Measurements from ENCODE around the gene HMGB1.

Gene HMGB1

DNA sequence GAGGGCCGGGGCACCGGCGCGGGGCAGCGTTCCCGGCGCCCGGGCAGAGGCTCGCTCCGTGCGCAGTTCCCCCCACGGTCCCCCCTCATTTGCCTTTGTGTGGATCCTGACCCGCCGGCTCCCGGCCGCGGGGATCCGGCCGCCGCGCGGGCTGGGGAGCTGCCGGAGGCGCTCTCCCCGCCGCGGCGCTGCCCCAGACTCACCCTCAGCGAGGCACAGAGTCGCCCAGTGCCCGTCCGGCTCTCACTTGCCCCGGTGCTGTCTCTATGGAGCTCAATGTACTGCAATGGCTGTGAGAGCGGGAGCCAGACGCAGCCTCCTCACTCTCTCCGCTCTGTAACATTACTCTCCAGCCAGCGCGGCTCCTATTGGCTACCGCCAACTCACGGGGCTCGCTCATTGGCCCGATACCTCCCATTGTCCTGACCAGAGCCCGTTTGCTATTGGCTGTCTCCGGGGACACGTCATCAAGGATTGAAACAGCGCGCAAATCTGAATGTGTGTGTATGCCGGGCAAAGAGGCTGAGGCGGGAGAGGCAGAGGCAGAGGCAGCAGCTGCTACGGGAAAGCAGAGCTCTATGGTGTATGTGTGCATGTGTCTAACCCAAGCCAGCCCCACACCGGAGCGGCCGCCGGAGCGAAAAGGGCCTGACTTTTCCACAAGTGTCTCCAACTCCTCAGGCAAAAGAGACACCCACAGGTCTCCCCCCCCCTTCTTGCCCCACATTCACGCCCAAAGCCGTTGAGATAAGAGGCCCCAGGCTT, at the start of gene HMGB1:
TSS of gene HMGB1 (minus strand) at position 344 of the 765 bp plus-strand sequence. CDS start 2,256 bp downstream, outside the sequence.
- peak; percentile 80 to 95 (median 91) for DNase-seq (ENCODE audit: low read depth in 3 of 3)

DNA sequence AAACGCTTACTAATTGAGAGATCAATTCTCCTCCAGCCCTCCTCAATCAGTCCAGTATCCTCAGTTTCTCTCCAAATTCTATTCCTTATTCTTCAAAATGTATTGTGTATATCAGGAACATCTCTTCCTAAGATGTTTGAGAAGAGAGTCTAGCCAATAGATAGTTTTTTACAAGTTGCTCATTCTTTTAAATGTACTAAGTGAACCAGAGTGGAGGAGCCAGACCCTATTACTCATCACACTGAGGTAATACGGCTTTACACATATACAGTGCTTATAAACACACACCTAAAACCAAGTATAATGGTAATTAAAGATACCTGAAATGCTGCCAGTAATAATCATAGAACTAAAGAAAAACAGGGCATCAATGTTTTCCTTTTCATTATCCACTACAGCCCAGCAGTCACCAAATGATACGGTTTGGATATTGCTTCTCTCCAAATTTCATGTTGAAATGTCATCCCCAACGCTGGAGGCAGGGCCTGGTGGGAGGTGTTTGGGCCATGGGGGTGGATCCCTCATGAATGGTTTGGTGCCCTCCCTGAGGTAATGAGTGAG, 45.2 kb upstream of the HMGB1 start:
- no peak for DNase-seq (ENCODE audit: low read depth in 3 of 3)

DNA sequence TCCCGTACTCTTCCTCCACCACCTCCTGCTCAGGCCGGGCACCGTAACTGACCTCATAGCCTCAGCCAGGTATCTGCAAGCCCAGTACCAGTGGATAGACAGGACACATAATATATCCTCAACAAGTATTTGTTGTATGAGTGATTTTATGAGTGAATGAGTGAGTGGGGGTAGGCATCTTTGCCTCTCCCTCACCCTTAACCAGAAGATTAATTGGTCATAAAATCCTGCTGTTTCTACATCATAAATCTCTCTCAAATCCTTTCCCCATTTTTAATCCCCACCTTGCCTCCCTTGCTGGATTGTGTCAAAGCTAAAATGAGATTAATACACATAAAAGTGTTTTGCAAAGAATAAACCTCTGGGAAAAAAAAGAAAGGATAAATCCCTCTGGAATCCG, 44.4 kb upstream of the HMGB1 start:
- no peak for DNase-seq (ENCODE audit: low read depth in 3 of 3)

- DNase-seq (ENCODE audit: low read depth in 3 of 3) = no peak
Measured at GRCh38 chr13:30509254-30510050, 43.7 kb upstream of the HMGB1 start.

DNA sequence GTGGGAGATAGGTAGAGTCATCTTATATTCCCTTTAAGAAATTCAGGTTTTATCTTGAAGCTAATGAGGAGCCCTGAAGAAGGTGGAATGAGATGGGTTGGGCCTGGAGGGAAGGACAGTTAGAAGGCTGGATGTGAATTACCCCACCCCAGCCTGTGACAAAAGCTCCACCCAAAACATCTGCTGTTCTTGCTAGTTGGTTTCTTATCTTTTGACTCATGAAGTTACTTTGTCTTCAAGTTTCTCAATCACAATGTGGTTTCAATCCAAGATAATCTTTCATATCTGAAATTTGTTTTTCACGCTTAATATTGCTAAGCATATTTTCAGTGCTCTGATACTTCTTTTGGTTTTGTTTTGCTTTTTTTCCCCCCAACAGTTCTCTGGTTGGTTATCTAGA, 38.3 kb upstream of the HMGB1 start:
- DNase-seq (ENCODE audit: low read depth in 3 of 3) = no peak

DNA sequence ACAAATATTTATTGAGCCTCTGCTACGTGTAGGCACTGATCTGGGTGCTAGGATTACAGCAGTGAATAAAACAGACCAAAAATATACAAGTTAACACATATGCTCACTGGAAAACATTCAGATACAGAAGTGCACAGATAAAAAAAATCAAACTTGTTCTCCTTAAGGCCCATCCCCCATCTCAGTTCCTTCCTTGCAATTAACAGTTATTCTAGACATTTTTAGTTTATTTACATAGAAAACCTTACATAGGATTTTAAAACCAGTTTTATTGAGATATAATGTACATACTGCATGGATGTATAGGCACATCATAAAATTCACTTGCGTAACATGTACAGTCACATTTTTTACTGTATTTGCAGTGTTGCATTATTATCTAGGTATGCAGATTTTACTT, 36.5 kb upstream of the HMGB1 start:
- DNase-seq (ENCODE audit: low read depth in 3 of 3) = no peak

- DNase-seq (ENCODE audit: low read depth in 3 of 3) = no peak
Measured at GRCh38 chr13:30499338-30499737, 33.6 kb upstream of the HMGB1 start.

DNA sequence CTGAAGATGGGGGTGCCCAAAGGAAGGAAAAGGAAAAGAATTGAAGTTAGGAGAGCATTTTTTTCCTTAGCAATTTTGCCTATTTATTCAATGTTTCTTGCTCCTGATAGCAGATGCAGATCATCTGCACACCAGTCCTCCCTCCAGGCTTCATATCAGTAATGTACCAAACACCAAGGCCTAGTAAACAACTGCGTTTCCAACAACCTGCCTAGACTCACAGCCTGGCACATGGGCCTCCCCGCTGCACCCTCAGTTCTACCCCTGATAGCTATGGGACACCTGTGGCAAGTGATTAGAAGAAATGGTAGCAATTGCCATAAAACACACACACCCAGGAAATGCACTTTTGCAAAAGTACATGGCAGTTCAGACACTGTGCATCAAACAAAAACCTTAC, 30.4 kb upstream of the HMGB1 start:
- DNase-seq (ENCODE audit: low read depth in 3 of 3) = no peak

DNA sequence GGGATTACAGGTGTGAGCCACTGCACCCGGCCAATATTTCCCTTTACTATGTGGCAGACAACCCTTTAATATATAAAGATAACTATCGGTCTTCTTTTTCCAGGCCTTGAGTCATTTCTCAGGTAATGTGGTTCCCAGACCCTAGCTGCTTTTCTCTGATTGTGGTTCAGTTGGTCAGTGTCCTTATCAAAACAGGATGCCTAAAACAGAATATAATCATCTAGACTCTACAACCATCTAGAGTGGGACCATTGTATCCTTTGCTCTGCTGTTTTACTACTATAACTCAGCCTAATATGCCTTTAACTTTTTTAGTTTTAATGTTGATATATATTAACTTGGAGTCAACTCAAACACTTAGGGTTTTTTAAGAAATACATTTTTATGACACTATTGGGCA, 30.0 kb upstream of the HMGB1 start:
- no peak for DNase-seq (ENCODE audit: low read depth in 3 of 3)

GRCh38 chr13:30493658-30494381, 28.1 kb upstream of the HMGB1 start:
- DNase-seq (ENCODE audit: low read depth in 3 of 3) = no peak

GRCh38 chr13:30487075-30487470, 21.3 kb upstream of the HMGB1 start:
- no peak for DNase-seq (ENCODE audit: low read depth in 3 of 3)

- no peak for DNase-seq (ENCODE audit: low read depth in 3 of 3)
Measured at GRCh38 chr13:30486230-30487074, 20.7 kb upstream of the HMGB1 start.

- DNase-seq (ENCODE audit: low read depth in 3 of 3) = no peak
Measured at GRCh38 chr13:30481241-30481760, 15.6 kb upstream of the HMGB1 start.

GRCh38 chr13:30480292-30480950, 14.7 kb upstream of the HMGB1 start:
- DNase-seq (ENCODE audit: low read depth in 3 of 3) = no peak

DNA sequence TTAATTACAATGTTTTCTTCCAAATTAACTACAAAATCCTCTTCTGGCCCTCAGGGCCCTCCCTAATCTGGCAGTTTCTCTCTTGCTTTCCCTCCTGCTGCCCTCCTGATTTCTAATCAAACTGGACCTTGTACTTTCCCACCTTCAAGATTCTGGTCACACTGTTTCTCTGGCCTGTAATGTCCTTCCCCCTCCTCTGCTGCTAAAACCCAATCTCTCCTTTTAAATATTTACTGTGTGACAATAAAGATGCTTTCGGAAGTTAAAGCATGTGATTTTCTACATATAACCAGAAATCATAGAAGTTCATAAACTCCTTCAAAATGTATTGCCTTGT, 14.1 kb upstream of the HMGB1 start:
- DNase-seq (ENCODE audit: low read depth in 3 of 3) = no peak

DNA sequence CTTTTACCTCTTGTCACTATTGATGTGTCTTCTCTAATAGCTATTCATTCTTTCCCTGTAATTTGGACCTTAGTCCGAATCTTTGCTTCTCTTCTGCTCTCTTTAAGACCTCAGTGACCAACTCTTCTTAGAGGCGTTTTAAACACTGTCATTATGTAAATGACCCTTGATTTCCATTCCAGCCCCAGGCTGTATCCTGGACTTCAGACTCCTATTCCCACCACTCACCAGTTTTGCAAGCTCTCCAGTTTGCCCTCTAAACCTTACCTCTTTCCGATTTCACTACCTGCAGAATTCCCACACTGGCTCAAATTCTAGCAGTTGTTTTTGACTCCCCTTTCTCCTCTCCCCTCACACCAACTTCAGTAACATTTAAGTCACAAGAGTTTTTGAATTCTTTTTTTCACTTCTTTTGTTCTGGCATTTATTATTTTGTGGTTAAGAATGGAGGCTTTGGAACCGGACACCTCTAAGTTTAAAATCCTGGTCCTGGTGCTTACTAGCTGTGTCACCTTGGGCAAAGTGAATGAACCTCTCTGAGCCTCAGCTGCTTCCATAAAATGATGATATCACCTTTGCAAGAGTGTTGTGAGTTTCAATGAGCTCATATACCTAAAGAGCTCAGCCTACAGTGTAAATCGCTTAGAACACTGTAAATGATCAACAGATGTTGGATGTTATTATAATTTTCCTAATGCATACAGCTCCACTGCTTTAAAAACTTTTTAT, 13.6 kb upstream of the HMGB1 start:
- no peak for DNase-seq (ENCODE audit: low read depth in 3 of 3)

DNA sequence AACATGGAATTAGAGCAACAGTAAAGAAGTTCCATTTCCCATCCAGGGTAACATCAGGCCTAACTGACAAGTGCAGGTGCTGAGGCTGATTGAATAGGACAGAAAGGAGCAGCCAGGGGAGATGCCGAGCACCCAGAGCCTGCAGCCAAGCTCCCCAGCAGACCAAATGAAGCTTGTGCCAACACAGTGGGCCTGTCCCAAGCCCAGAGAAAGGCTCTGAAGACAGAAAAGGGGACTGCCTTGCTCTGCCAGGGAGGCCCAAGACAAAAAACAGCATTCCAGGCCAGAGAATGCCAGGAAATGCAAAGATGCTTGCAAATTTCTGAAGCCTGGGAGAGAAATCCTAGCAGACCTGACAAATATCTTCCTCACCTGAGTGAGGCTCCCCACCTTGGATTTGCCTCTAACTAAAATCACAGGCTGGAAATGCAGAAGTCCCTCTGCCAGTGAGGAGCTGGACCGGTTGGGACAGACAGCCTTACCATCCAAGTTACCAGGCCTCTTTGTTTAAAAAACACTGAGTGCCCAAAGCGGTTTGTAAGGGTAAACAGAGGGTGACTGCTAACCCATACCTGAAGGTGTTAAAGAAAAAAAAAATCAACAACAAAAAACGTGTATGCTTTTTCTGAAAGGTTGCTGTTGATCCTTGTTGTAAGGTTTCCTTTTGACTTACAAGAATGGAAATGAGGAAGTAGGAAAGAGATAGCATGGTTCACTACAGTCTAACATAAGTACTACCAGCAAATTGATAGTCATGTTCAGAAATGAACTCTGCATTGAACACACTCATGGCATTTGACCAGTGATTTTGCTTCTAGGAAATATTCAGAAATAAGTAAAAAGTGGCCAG, 11.8 kb upstream of the HMGB1 start:
- no peak for DNase-seq (ENCODE audit: low read depth in 3 of 3)

DNA sequence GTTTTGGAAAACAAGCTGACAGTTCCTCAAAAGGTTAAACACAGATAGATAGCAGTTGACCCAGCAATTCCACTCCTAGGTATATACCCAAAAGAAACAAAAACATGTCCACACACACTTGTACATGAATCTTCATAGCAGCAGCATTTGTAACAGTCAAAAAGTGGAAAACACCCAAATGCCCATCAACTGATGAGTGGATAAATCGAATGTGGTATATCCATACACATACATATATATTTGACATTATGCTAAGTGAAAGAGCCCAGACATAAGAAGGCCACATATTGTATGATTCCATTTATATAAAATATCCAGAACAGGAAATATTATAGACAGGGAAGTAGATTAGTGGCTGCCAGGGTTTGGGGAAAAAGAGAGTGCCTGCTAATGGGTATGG, 7.9 kb upstream of the HMGB1 start:
- no peak for DNase-seq (ENCODE audit: low read depth in 3 of 3)

DNA sequence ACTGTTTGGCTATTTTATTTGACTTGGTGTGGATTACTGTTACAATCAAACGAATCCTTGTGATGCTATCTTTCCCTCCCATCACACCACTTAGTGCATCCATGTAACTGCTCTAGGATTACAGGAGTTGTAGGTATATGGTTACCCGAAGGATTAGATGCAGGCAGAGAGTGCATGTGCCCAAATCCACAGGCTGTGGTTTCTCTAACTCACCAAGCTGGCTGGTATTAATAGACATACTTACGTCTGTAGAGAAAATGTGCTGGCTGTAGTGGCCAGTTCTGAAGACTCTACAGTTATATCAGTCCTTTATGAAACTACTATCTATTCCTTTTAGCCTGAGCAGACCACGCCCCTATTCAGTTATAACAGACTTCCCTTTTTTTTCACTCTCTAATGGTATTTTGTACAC, 1.1 kb upstream of the HMGB1 start:
- DNase-seq (ENCODE audit: low read depth in 3 of 3) = no peak
